GM18858 (cell line): Measurements from ENCODE around the gene CCDC88C.
A peak's percentile ranks its signal among the peaks of the same experiment; 100 is the strongest.

Experiments used
- ATAC-seq: cut with Tn5 transposase; IDR thresholded peaks from one replicate; pipeline ENCODE4 v1.9.1; 2021; ENCODE audit not compliant: unreplicated experiment

CCDC88C gene

DNA sequence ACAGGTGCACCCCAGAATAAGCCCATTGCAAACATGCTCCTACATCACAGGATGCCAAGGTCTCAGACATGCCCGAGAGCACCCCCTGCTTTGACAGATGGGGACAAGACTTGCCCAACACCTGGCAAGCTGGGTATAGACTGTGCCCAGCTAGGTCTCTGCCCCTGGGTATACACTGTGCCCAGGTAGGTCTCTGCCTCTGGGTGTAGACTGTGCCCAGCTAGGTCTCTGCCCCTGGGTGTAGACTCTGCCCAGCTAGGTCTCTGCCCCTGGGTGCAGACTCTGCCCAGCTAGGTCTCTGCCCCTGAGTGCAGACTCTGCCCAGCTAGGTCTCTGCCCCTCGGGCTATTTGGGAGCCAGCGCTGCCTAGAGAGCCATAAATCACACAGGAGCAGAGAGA, 85.9 kb downstream of the CCDC88C start:
- ATAC-seq = no peak

DNA sequence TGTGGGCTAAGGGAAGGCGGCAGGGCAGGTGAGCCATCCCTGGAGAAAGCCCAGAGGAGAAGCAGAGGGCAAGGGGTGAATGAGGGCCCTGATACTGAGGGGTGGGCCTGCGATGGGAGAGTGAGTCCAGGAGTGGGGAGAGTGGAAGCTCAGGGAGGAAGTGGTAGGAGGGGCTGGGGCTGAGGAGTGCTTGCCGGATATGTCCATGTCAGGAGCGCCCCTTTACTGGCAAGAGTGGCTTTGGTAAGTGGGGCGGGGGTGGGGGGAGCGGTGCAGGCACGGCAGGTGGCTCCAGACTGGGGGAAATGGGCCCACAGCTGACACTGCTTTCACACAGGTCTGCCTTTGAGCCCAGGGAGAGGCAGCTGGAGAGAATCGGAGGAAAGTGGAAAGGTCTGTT, 86.8 kb downstream of the CCDC88C start:
- ATAC-seq = no peak

DNA sequence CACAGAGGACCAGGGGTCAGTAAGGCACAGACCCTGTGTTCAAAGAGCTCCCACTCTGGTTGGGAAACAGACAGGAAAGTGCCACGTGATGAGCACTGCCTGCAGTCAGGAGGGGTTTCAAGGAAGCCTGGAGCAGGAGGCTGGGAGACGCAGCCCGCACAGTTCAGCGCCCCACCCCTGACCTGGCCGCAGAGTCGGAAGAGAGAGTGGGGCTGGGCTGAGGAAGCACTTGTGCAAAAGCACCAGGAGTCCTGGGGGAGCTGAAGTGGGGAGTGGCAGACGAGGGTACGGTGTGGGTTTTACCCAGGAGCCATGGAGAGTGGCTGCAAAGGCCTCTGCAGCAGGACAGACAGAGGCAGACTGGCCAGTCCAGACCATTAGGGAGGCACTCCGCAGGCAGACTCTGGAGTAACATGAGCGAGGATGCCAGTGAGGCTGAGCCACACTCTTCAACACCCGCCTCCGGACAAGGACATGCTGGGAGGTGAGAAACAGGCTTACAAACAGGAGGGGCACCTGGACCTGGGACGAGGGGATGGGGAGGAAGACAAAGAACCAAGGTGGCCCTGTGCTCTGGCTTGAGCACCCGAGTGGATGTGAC, 87.4 kb downstream of the CCDC88C start:
- no peak for ATAC-seq

DNA sequence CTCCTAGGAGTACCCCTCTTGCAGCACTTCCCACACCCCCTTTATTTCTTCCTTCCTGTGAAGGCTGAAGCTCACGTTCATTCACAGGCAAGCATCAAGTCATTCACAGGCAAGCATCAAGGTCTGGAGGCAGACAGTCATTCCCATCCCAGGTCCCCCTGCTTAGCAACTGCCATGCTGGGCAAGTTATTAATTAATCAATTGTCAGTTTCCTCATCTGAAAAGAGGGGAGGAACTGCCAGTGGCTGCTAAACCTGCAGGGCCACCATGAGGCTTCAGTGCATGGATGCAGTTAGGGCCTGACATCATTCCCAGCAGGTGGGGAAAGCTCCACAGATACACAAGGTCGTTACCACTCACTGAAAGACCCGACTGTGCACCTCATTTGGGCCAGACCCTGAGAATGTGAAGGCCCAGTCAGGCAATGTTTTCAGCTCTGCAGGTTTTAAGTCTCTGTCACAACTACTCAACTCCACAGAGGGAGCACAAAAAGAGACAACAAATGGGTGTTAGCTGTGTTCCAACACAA, 88.1 kb downstream of the CCDC88C start:
- no peak for ATAC-seq

DNA sequence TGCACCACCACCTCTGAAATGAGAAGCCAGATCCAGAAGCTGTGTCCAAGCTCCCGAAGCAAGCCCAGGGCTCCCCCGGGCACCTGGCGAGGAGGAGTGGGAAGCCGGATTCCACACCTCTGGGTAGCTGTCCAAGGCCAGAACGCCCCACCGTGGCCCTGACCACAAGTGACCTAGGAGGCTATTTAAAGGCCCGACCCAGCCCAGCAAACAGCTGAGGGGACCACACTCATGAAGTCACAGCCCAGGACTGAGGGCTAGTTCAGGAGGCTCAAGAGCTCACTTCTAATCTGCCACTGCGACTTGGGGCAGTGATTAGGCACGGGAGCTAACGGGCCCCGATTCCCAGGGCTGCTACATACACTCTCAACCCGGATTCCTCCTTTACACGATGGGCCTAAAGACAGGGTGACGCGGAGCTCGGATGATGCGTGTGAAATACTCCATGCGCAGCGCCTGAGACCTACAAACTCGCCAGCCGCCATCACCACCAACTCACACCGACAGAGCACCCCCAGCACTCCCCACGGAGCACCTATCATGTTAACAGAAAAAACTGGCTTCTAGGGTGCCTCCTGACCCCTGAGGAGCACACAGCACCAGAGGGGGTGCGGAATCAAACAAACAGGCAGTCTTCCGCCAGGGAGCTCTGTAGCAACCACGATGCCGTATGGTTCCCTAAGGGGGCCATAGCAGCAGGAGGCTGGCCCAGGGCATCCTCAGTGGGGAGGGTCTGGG, 89.1 kb downstream of the CCDC88C start:
- ATAC-seq = no peak

DNA sequence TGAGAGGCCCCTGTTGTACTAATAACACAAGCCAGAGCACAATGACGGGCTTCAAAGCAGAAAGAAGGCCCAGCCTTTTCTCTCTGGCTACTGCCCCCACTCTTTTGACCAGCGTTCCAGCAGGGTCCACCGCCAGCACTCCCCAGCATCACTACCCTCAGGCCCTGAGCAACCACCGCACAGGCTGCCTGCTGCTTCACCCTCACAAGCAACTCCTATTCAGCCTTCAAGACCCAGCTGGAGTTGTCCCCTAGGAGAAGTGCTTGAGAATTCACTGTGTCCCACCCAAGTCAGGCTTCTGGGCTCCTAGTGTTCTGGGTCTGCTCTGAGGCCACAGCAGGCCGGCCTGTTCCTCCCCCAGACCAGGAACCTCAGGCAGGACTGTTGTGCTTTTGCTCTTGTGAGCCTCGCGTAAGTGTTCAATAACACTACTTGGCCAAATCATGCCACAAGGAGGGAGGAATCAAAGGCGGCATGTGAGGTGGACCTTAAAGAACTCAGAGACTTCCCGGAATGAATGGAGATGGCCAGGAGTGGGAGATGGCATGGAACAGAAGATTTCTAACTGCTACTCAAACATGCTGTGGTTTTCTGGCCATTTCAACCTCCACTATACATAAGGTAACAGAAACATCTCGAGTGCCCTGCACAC, 89.8 kb downstream of the CCDC88C start:
- no peak for ATAC-seq

DNA sequence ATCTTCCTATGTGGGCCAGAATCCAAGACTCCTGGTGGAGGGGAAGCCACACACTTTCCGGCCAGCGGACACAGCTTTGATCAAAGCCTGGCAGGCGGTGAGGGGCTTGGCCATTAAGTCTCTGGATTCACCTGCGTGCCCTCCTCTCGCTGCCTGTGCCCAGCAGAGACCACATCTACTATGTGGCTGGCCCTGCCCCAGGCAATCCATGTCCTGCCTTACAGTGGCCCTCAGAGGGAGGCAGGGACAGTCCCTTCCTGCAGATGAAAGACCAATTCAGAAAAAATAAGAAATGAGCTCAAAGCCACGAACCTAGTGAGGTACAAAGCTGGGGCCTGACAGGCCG, 90.4 kb downstream of the CCDC88C start:
- ATAC-seq = no peak

DNA sequence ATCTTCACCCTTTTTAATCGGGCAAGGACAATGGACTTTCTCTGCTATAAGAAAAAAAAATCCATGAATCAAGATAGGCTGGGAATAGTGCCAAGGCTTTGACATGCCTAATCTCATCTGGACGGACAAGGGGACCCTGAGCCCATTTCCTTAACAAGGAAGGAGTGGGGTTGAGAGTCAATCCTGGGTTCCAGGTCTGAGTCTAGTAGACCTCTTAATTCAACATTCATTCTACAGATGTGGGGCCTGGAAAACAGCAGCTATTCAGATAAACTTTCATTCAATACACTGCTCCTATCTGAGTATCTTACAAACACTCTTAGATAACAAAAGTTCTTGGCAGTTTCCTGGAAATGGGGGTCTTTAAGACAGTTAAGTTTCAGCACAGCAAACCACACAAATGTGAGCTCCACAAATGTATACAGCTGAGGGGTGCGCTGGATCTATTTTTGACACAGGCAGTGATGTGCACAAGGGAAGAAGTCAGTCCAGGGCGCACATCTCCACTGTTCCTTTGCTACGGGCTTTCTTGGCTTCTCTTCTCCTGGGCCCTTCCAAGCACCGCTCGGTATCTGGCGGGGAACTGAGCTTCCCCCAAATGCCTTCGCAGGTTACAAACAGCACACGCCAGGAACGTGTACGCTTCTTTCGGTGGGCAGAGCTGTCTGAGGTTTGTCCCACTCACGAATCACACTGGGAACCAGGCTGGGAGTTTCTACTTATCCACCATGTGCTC, 90.9 kb downstream of the CCDC88C start:
- no peak for ATAC-seq

DNA sequence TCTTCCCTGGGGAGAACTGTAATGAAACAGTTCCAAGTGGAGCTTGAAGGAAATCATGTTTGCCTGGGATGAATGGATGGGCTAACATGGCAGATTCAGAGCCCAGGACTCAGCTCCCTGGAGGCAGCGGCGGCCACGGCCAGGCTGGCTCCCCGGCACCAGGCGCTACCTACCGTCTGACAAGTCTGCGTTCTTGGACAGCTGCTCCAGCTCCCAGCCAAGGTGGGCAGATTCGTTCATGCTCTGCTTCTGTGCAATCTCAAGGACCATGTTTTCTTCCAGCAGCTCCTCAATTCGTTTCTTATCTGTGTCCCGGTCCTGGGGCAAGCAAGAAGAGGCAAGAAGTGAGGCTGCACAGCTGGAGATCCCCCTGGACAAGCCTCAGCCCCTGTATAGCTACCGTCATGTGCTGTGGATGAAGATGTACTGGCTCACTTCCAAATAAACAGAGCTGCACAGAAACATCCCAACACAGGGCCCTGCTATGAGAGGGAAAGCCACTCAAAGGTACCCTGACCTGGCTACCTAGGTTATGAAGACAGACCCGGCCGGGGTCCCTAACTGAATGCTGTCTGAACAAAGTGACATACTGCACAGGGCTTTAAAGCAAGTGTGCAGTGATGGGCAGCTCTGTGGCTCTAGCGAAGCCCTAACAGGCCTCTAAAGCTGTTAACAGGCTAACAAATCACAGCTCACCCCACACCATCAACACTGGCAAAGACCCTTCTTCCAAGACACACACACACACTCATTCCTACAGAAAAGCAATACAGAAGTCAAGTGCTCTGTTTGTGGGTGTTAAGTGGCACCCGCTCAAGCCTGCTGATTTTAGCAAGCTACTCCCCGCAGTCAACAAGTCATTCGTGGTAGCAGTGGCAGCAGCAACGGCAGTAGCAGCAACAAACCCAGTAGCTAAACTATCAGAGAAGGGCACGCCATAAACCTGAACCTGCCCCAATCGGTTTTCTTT, 92.7 kb downstream of the CCDC88C start:
- ATAC-seq = no peak

DNA sequence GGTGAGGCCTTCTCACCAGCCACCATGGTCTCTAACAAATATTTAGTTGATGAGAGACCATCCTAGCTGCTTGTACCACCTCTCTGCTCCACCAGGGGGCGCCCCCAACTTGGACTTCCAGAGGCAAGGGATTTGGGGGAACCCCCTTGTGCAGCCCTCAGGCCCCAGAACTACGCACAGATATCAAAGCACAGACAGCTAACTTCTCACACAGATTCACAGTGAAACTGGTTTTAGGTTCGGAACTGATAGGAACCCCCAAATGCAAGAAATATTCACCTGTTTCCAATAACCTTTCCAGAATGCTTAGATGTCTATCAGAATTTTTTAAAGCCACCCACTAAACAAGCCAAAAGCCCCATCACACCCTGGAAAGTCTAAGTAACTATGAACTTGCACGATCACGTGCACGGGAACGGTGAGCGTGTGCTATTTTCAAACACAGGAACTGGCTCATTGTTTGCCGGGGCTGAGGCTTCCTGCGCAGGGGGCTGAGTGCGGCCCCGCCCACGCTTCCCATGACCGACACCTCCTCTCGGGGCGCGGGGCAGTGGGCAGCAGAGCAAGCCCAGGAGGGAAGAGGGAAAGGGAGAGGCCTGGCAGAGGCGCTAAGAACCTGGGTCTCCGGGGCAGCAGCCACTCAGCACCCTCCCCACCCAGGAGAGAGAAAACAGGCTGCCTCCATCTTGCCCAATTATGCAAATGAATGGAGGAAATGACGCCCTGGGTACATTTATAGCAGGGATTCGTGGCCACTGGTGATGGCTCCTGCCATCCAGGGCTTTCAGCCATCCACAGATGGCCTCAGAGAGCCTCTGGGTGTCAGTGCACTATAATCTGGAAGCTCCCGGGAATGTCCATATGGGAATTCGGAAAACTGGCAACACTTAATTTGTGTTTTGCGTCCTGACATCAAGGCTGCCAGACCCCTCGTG, 93.7 kb downstream of the CCDC88C start:
- ATAC-seq = peak; percentile 48

DNA sequence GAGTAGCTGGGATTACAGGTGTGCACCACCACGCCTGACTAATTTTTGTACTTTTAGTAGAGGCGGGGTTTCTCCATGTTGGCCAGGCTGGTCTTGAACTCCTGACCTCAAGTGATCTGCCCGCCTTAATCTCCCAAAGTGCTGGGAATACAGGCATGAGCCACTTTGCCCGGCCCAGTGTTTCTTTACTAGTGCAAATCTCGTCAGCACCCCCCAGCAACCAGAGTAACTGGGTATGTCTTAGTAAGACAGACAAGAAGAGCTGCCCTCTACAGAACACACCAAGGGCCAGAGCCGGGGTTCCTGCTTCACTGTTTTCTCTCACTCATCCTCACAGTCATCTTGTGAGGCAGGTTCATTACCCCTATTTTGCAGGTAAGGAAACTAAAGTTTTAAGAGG, 94.6 kb downstream of the CCDC88C start:
- ATAC-seq = no peak

DNA sequence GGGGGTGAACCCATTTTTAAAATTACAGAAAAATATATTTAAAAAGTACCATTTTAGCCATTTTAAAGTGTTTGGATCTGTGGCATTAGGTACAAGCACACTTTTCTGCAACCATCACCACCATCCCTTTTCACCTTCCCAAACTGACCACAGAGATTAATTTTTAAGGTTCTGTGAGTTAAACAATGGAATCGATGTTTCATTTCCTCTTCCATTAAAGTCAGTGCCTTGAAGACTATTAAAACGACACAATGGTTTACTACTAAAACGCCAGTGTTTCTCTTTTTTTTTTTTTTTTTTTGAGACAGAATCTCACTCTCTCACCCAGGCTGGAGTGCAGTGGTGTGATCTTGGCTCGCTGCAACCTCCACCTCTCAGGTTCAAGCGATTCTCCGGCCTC, 95.0 kb downstream of the CCDC88C start:
- no peak for ATAC-seq

DNA sequence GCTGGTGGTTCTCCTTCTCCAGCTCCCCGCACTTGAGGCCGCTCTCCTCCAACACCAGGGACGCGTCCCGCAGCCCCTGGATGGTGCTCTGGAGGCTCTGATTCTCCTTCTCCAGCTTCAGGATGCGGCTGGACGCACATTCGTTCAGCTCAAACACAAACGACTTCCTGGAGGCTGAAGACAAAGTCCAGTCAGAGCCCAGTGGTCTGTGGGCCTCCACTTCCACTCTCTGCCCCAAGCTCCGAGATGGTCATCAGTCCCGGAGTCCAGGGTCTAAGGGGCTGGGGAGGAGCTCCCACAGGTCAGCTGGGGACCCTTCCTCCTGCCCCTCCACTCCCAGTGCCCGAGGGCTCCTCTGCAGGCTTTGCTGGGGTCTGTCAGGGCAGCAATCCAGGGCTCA, 96.5 kb downstream of the CCDC88C start:
- no peak for ATAC-seq

DNA sequence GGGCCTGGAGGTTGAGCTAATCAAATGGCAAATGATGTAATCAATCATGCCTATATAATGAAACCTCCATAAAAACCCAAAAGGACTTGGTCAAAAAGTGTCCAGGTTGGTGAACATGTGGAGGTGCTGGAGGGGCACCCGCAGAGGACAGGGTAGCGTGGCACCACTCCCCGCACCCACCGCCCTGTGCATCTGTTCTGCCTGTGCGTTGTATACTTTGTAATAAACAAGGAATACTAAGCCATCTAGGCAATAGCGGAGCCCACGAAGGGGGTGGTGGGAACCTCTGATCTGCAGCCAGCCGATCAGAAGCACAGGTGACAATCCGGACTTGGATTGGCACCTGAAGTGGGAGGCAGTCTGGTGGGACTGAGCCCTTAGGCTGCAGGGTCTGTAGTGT, 97.4 kb downstream of the CCDC88C start:
- no peak for ATAC-seq

DNA sequence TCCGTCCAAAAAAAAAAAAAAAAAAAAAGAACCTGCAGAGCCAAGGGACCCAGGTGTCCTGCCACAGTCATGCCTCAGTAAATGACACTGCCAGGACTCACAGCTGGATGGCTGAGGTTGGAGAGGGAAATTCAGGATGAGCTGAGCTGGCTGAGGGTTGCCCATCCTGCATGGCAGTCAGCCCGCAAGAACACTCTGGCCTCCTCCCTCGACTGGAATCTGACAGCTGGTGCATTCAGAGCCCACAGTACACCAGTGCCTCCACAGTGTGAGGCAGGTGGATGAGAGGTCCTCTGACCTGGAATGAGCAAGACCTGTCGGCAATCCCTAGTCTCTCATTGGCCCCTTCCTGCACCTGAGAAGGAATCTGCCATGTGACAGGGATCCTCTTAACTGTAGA, 98.7 kb downstream of the CCDC88C start:
- no peak for ATAC-seq

DNA sequence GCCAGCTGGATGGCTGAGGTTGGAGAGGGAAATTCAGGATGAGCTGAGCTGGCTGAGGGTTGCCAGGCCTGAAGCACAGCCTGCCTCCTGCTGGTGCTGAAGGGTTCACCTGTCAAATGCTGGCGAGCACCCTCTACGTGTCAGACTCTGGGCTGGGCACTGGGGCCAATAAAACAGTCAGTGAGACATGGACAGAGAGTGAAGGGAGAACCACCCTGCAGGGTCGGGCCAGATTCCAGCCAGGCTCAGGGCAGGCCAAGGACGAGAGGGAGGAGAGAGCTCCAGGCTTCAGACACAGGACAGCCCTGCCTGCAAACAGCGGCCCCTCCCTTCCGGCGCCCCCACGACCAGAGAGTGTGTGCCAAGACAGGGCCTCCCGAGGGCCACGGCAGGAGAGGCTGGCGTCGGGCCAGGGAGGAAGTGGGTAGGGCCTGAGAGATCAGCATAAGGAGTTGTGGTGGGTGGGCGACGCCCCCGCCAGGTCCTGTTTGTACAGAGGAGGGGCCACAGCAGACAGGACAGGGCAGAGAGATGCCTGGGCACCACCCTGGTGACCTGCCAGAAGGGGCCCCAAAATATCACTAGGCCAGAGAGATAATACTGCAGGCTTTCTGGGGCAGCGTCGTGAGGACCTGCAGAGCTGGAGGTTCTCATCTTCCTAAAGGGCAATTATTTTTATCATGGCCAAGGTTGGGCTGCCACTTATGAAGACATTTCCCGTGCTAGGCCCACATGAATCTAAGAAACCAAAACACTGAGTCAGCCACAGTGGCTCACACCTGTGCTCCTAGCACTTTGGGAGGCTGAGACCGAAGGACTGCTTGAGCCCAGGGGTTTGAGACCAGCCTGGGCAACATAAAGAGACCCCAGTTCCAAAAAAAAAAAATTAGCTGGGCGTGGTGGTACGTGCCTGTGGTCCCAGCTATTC, 100.0 kb downstream of the CCDC88C start:
- no peak for ATAC-seq

DNA sequence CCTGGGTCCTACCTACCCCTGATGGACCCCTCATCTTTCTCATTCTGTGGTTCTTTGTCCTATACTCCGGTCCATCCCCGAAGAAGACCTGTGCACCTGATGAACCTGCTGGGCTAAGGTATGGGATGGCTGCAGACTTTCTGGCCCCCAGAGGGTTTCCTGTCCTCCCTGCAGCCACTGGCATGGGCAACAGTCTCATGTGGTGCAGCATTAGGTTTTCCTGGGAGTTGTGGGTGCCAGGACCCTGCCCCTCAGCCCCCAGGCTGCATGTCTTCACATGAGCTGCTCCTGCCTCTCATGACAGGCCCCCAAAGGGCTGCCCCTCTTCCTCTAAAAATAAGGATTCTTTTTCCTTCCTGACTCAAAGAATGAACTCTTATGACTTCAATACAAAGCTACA, 100.9 kb downstream of the CCDC88C start:
- no peak for ATAC-seq

DNA sequence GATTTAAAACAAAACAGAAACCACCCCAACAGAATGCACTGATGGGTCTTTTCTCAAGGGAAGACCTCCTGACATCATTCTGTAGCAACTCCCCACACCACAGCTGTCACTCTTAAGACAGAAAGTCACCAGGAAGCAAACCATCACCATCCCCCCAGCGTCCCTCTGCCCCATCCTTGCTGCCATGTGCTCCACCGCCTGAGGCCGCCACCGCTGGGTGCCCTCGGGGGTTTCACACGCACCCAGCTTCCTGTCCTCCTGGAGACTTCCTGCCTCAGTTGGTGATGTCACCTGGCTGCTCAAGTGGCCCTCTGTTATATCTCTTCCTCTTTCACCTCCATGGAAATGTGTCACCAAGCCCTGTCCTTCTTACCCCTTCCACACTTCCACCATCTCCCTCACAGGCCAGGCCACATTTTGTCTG, 101.8 kb downstream of the CCDC88C start:
- peak; percentile 72 for ATAC-seq
